Measurements from ENCODE around the gene RAMAC.
"Not testable (repeated sequence)": the region's sequence is repeated elsewhere in the genome, so short reads cannot be mapped to it uniquely, and the experiment has no call there.

Gene RAMAC

GRCh38 chr15:82985688-82986441, at the start of gene RAMAC:
RAMAC (plus strand) TSS chr15:82986210; CDS start chr15:82989019, 2,809 bp downstream.
- DNase-seq, result peak; percentile 97

GRCh38 chr15:82936966-82937711, 48.9 kb upstream of the RAMAC start:
- no peak for DNase-seq

- no peak for DNase-seq
Measured at GRCh38 chr15:82937712-82938058, 48.3 kb upstream of the RAMAC start.

GRCh38 chr15:82939678-82940077, 46.3 kb upstream of the RAMAC start:
- not testable (repeated sequence) for DNase-seq

GRCh38 chr15:82942691-82943090, 43.3 kb upstream of the RAMAC start:
- no peak for DNase-seq

- no peak for DNase-seq
Measured at GRCh38 chr15:82943176-82943575, 42.8 kb upstream of the RAMAC start.

GRCh38 chr15:82944056-82944455, 42.0 kb upstream of the RAMAC start:
- no peak for DNase-seq

GRCh38 chr15:82944821-82945220, 41.2 kb upstream of the RAMAC start:
- no peak for DNase-seq

- no peak for DNase-seq
Measured at GRCh38 chr15:82945326-82945725, 40.7 kb upstream of the RAMAC start.

GRCh38 chr15:82946155-82946701, 39.8 kb upstream of the RAMAC start:
- no peak for DNase-seq

GRCh38 chr15:82950295-82950694, 35.7 kb upstream of the RAMAC start:
- no peak for DNase-seq

- DNase-seq, result no peak
Measured at GRCh38 chr15:82950746-82951370, 35.2 kb upstream of the RAMAC start.

- DNase-seq, result no peak
Measured at GRCh38 chr15:82951472-82952157, 34.4 kb upstream of the RAMAC start.

GRCh38 chr15:82952158-82953081, 33.6 kb upstream of the RAMAC start, which contains the start of gene HOMER2:
HOMER2 (minus strand) TSS chr15:82952720; CDS start chr15:82952535, 185 bp downstream.
- no peak for DNase-seq

GRCh38 chr15:82958638-82959037, 27.4 kb upstream of the RAMAC start:
- DNase-seq, result no peak

GRCh38 chr15:82959423-82959822, 26.6 kb upstream of the RAMAC start:
- no peak for DNase-seq

- DNase-seq, result no peak
Measured at GRCh38 chr15:82960766-82961165, 25.2 kb upstream of the RAMAC start.

GRCh38 chr15:82963471-82964341, 22.3 kb upstream of the RAMAC start:
- no peak for DNase-seq

- no peak for DNase-seq
Measured at GRCh38 chr15:82964890-82965289, 21.1 kb upstream of the RAMAC start.

GRCh38 chr15:82966671-82967071, 19.3 kb upstream of the RAMAC start:
- no peak for DNase-seq

- DNase-seq, result no peak
Measured at GRCh38 chr15:82968066-82968465, 17.9 kb upstream of the RAMAC start.
